Body of pancreas (tissue), 4 donors: Measurements from ENCODE around the gene NELFCD.

Experiments
- POLR2A ChIP-seq, 3 donors: fragments of 450-650 bp; IDR thresholded peaks; one replicate each; pipeline ENCODE4 v1.6.1; 2016; ENCODE audit warnings: antibody characterized with exemption in 3 of 3, mild to moderate bottlenecking in 2 of 3
- TF ChIP-seq, protein P1 (sequence below), 7 experiments: fragments of 450-650 bp in 4 of 7; fragments of 200-600 bp in 3 of 7; sonication (generic) in 3 of 7; IDR thresholded peaks; one replicate each; pipeline ENCODE4 v1.5.1; 2016 to 2019; ENCODE audit warnings: antibody characterized with exemption in 7 of 7

DNA sequence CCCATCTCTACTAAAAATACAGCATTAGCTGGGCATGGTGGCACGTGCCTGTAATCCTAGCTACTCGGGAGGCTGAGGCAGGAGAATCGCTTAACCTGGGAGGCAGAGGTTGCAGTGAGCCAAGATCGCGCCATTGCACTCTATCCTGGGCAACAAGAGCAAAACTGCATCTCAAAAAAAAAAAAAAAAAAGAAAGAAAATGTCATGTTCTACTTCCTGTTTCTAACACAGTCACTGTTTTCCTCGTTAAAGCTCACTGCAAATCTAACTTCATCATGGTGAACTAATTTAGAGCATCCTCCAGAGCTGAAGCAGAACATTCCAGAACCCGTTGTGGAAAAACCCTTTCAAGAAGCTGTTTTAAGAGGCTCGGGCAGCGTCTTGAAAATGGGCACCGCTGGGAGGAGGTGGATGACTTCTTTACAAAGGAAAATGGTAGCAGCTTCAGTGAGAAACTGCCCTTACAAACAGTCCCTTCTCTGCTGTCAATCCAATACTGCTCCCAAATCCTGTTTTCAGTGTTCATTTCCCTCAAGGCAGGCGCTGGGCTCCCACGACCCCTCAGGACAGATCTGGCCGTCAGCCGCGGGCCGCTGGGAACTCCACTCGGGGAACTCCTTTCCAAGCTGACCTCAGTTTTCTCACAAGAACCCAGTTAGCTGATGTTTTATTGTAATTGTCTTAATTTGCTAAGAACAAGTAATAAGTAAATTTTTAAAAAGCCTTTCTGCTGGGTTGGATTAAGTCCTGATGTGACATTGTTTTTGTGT is 13.5 kb downstream of the NELFCD start:
- TF ChIP-seq, protein P1, sequence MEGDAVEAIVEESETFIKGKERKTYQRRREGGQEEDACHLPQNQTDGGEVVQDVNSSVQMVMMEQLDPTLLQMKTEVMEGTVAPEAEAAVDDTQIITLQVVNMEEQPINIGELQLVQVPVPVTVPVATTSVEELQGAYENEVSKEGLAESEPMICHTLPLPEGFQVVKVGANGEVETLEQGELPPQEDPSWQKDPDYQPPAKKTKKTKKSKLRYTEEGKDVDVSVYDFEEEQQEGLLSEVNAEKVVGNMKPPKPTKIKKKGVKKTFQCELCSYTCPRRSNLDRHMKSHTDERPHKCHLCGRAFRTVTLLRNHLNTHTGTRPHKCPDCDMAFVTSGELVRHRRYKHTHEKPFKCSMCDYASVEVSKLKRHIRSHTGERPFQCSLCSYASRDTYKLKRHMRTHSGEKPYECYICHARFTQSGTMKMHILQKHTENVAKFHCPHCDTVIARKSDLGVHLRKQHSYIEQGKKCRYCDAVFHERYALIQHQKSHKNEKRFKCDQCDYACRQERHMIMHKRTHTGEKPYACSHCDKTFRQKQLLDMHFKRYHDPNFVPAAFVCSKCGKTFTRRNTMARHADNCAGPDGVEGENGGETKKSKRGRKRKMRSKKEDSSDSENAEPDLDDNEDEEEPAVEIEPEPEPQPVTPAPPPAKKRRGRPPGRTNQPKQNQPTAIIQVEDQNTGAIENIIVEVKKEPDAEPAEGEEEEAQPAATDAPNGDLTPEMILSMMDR (IDR thresholded peaks at IDR 0.05): no peak
- TF ChIP-seq POLR2A (IDR thresholded peaks at IDR 0.05): no peak
